Heart left ventricle (tissue), 13 donors: ENCODE data around the gene OR4E2.

Experiments
- POLR2A ChIP-seq, 2 donors: fragments of 450-650 bp; IDR thresholded peaks; one replicate each; pipeline ENCODE4 v1.6.1; 2017; ENCODE audit warnings: antibody characterized with exemption in 2 of 2, mild to moderate bottlenecking in 2 of 2, moderate library complexity in 2 of 2
- TF ChIP-seq, protein P1 (sequence below), 12 donors: fragments of 200-600 bp; sonication (generic) in 4 of 12; IDR thresholded peaks; one replicate each; pipeline versions ENCODE4 v1.5.0 to v1.8.0; 2018 to 2022; ENCODE audit warnings: antibody characterized with exemption in 12 of 12, mild to moderate bottlenecking in 5 of 12
- donor health status: ischemic (EF 13 %, LVEDD 7.1; RV severe dilation, severe dysfunction).
- donor health status: DM: no; HTN: yes; CAD: no.
- donor health status: DM: no; HTN: no; CAD: no.
- donor health status: ischemic (EF 25% LVEDD 6.9; RV normal size, moderate dysfunction).
- donor health status: ischemic (EF 25% LVEDD 5.7; RV mildly dilated, moderate dysfunction).
- donor health status: ischemic (EF 35%, LVEDD 5.7; RV mildly dilated, moderate dysfunction).
- donor health status: nonischemic (EF 11% LVEDD 7.7; RV severe dilation, severe dysfunction).
- donor health status: DM: yes; HTN: yes; CAD: no.
- donor health status: PGD.
- donor health status: ischemic (EF 29% LVEDD 5.4; RV normal size, mild dysfunction).
- donor health status: nonischemic (EF 23%, LVEDD 6.1; RV moderate dilation, normal function).

DNA sequence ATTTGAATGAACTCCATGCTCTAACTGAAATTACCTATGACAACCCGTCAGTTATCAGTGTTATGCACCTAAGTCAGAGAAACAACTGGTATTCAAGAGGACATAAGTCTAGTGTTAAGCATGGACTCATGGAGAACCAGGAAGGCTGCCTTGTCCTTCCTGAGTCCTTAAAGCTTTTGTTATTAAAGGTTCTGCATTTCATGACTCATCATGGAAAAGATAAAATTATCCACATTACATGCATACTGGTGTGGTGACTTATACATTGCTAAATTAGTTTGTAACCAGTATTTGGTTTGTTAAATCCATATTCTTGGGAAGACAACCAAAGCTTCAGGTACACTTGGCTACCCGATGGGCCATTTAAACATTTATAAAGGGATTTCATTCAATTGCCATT lies 26.4 kb downstream of the OR4E2 start:
- TF ChIP-seq, protein P1, sequence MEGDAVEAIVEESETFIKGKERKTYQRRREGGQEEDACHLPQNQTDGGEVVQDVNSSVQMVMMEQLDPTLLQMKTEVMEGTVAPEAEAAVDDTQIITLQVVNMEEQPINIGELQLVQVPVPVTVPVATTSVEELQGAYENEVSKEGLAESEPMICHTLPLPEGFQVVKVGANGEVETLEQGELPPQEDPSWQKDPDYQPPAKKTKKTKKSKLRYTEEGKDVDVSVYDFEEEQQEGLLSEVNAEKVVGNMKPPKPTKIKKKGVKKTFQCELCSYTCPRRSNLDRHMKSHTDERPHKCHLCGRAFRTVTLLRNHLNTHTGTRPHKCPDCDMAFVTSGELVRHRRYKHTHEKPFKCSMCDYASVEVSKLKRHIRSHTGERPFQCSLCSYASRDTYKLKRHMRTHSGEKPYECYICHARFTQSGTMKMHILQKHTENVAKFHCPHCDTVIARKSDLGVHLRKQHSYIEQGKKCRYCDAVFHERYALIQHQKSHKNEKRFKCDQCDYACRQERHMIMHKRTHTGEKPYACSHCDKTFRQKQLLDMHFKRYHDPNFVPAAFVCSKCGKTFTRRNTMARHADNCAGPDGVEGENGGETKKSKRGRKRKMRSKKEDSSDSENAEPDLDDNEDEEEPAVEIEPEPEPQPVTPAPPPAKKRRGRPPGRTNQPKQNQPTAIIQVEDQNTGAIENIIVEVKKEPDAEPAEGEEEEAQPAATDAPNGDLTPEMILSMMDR (IDR thresholded peaks at IDR 0.05) = no peak
- no peak for TF ChIP-seq POLR2A (IDR thresholded peaks at IDR 0.05)
